ENCODE measurements around the gene SFI1.
A peak's percentile ranks its signal among the peaks of the same experiment; 100 is the strongest.

The SFI1 gene

DNA sequence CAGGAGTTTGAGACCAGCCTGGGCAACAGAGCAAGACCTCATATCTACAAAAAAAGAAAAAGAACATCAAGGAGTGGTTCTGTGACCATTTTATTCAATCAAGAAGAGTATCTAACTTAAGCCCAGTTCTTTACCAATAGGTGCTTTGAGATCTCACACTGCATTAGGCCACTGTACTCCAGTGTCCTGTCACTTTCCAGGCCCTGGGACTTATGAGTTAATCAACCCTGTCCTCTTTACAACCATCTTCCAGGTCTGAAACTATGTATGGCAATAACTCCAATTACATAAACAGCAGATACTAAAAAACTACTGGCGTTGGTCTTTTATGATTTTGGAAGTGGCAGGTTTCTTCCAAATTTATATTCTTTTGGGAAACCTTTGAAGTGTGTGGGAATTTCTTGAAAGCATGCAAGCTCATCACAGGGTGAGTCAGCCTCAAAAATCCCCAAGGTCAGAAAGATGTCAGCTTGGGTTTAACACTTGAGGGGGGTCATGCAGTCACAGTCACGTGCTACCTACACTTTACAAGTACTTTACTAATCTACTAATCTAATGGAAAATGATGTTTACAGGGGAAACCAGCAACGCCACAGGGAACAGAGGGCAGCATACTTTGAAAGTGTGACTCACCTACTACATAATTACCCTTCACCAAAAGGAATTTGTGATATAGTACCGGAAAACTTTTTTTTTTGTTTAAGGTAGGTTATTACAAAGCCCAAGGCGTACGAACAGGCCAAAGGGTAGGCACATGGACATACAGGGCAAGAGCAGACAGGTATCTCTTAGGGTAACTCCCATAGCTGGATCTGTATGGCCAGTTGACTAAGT, 150.1 kb downstream of the SFI1 start:
- DNase-seq, result peak; percentile 36

DNA sequence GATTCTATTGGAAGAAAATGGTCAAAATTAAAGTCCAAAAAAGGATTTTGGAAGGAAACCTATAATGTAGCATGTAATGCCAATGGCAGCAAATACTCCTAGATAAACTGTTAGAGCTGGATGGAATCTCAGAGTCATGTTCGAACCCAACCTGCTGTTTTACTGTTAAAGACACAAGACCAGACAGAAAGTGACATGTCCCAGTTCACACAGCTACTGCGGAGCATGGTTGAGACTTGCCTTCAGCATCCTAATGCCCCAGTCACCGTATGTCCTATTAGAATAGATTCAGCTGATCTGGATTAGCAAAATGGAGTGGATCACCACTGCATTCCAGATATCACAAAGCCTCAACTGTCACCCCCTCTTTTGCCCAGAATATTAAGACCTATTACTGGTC, 150.7 kb downstream of the SFI1 start:
- no peak for DNase-seq

DNA sequence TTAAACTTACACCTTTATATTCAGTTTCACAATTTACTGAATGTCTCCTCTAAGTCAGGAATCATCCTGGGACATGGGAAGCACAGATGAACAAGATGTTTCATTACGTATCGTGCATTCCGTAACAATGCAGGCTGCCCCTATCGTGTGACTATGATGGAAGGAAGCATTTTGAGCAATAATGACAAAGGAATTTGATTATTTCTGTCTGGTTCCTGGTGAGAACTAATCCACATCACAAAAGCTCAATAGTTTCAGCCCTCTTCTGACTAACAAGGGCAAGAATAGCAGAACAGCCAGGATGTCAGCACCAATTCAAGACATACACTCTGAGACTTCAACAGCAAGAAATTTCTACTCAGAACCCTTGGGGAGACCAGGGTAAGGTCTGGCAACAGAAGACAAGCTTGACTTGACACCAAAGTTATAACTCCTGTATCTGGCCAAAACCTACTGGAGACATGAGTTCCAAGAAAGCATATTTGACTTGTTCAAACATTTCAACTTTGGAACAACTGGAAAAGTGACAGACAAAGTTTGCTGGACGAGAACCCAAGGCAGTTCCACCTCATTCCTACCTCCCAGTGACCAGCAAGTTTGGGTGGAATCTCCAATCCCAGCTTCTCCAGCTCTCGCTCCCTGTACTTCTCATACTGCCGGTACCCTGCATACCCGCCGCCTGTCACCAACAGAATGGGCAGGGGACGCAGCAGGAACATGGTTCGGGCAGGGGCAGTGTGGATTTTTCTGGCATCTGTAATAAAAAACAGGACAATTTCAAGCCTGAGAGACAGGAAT, 151.4 kb downstream of the SFI1 start:
- DNase-seq, result no peak

DNA sequence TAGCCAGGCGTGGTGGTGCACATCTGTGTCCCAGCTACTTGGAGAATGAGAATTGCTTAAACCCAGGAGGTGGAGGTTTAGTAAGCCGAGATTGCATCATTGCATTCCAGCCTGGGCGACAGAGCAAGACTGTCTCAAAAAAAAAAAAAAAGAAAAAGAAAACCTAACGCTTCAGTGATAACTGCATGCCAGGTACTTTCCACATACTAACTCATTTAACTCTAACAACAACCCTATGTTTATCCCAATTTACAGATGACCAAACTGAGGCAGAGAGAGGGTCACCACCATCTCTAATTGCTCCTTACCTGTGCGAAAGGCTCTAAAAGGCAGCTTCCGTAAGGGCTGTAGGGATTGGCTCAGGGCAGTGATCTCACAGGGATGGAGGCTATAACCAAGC, 154.1 kb downstream of the SFI1 start:
- DNase-seq, result no peak

DNA sequence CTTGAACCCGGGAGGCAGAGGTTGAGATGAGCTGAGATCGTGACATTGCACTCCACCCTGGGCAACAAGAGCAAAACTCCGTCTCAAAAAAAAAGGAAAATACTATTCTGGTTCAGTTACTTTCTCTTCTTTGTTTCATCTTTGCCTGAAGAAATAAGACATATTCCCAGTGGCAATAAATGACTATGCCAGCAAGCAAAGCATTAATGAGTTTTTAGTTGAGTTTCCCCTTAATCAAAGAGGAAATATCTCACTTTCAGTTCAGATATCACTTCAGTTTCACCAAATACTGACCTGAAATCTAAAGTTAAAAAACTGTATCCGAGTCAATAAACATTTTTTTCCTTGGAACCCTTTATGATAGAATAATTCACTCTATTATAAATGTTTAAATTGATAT, 155.3 kb downstream of the SFI1 start:
- no peak for DNase-seq

DNA sequence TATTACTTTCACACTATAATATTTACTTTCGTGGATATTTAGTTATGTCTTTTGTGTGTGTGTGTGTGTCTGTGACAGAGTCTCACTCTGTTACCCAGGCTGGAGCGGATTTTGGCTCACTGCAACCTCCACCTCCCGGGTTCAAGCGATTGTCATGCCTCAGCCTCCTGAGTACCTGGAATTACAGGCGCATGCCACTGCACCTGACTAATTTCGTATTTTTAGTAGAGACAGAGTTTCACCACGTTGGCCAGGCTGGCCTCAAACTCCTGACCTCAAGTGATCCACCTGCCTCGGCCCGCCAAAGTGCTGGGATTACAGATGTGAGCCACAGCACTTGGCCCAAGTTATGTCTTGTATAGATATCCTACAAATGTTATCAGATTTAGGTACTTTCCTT, 155.8 kb downstream of the SFI1 start:
- DNase-seq, result no peak

DNA sequence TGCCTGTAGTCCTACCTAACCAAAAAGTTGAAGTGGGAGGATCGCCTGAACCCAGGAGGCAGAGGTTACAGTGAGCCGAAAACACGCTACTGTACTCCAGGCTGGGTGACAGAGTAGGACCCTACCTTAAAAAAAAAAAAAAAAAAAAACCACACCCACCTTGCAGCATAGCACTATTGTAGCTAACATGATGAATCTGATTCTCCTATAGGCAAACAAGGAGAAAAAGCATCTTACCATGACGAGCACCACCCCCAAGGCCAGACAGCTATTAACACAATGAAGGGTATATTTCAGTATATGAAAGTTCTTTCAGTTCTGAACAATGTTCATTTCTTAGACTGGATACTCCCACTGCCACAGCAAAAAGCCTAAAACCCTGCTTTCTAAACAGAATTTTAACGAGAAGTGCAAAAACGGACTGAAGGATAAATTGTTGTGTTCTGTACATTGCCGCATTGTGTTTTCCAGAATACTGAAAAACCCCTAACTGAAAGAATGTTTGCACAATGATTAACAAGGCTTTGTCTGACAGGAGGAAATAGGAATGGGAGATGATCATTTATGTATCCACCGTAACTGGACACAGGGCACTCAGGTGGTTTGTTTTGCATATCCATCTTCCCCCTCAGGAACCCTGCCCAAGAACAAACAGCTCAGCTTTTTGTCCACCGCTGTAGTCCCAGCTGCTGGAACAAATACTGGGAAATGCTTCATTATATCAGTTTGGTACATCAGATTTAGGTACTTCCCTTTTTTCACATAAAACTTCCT, 156.8 kb downstream of the SFI1 start:
- no peak for DNase-seq

DNA sequence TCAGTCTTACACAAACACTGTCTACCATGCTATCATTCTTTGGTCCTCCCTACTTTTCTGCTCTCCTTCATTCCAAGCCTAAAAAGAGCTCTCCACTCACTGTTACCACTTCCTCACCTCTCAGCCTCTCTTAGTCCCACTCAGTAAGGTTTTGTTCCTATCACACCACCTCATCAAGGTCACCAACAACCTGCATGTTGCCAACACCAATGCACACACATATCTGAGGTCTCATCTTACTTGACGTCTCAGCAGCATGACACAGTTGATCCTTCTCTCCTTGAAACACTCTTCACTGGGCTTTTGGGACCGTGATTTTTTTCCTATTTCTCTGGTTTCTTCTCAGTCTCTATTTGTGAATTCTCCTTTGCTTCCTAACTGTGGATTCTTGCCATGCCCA, 157.6 kb downstream of the SFI1 start:
- DNase-seq, result no peak

DNA sequence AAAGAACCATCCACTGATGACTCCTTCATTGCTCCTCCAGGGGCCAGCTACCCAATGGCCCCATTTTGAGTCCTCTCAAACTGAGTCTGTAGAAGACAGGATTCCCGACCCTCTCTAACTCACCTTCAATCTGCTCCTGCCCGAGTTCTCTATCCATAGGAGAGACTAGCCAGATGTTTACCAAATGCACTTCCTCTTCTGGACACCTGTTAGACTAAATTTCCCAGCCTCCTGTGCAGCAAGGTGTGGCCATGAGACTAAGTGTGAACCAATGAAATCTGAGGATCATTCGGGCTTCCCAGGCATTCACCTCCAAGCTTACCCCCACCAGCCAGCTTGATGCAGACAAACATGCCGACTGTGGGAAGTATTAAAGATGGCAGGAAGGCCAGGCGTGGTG, 158.1 kb downstream of the SFI1 start:
- no peak for DNase-seq

DNA sequence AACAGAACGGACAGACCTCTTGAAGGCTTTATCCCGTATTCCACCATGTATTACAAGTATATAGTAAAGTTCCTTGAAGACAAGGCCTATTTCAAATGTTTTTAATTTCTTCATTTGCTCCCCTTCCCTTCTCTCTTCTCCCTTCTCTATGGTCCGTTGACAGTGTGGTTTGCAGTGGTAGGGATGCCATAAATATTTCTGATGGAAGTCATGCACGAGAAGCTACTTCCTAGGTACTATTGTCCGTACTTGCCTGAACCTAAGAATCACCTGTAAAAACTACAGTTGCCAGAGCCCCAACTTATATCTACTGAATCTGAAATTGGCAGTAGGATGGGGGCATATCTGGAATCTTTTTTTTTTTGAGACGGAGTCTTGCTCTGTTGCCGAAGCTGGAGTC, 162.9 kb downstream of the SFI1 start:
- no peak for DNase-seq

DNA sequence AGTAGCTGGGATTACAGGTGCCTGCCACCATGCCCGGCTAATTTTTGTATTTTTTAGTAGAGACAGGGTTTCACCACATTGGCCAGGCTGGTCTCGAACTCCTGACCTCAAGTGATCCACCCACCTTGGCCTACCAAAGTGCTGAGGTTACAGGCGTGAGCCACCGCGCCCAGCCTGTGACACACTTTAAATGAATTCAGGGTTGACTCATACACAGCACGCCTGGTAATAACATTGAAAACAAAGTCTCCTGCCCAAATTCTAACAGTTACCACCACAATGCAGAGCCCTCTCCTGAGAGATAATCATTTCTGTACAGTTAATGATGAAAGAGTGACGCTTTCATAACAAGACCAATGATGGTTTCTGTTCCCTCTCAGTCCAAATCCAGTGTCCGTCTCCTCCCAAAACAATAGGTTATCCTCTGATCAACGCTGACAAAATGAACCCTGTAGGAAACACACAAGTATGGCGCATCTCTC, 164.6 kb downstream of the SFI1 start:
- DNase-seq, result peak; percentile 37

DNA sequence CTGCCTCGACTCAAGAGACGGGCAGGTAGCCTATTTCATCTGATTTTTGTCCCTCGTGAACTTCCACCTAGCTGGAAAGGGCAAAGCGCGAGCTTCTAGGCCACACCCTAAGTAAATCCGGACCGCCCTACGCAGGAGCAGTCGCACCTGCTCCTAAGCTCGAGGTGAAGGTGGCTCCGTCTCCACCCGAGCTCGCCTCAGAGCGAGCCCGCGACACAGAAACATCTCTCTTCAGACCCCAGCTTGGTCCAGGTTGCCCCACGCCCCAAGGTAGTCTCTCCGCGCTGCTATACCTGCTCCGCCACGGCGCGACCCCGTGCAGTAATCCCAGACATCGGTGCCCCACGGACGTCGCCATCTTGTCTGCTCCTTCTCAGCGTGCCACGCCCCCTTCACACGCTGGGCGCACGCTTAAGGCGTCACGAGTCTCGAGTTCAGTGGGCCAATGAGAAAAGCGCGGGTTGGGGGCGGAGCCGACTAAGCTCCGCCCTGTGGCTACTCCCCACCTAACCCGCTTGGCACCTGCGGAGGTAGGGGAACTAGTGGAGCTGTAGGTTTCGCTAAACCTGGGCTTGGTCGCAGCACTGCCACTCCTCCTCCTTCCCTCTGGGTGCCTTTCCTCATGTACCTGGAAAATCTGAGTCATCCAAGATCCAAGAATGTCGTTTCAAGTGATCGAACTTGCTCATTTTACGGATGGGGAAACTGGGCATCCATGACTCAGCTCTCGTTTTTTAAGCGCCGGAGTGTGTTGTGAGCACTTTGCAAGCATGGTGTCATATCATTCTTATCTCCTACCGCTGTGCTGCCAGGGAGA, 165.7 kb downstream of the SFI1 start, which contains the start of gene PISD:
TSS of gene PISD (minus strand) at position 365 of the 817 bp plus-strand sequence. CDS start at position 358, 7 bp downstream.
- DNase-seq, result peak; percentile 96

DNA sequence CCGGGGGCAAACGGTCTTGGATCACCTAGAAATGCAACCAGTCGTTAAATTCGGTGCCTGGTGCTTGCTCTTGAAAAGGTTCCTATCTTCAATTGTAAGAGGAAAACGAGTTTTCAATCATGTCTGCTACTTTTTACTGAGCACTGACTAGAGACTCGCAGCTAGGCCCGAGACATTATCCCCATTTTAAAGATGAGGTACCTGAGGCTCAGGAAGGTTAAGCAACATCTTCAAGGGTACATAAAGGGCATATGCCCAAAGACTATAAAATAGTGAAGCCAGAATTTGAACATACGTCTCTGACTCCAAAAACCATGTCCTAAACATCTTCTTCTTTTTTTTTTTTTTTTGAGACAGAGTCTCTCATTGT, 166.3 kb downstream of the SFI1 start:
- no peak for DNase-seq
